Natural killer cell (primary cell): Measurements from ENCODE around the gene HOXD10. TPM values are rescaled to one million over a fixed set of nuclear protein-coding genes. Genes with fewer than 3 reads are reported as not detected.

ENCODE experiments used
- ATAC-seq, 3 donors: fragments of 150-1000 bp in 2 of 3; fragments of 200-7000 bp in 1 of 3; cut with Tn5 transposase; 1 replicate in 1 of 3; 2 replicates in 2 of 3; pipeline ENCODE4 v1.10.0; 2021; ENCODE audit warnings: mild to moderate bottlenecking in 2 of 3, moderate library complexity in 2 of 3
- DNase-seq, 2 donors: peaks; one replicate each; pipeline versions ENCODE4 v3.0.0 to v3.0.0-alpha.2; 2013 to 2021; ENCODE audit warnings: mixed read lengths in 1 of 2
- H3K27ac ChIP-seq: one replicate; pipeline ENCODE4 v1.5.1; 2013; ENCODE audit warnings: mild to moderate bottlenecking, low read length
- H3K27me3 ChIP-seq: one replicate; pipeline ENCODE4 v1.6.1; 2013; ENCODE audit warnings: low read length; ENCODE audit not compliant: control insufficient read depth, insufficient read depth
- H3K36me3 ChIP-seq: one replicate; pipeline ENCODE4 v1.6.1; 2013; ENCODE audit warnings: low read length; ENCODE audit not compliant: control insufficient read depth, insufficient read depth
- H3K4me1 ChIP-seq: one replicate; pipeline ENCODE4 v1.6.1; 2013; ENCODE audit warnings: low read length; ENCODE audit not compliant: control insufficient read depth, insufficient read depth
- H3K4me3 ChIP-seq: one replicate; pipeline ENCODE4 v1.5.1; 2013; ENCODE audit warnings: low read length
- H3K9me3 ChIP-seq: one replicate; pipeline ENCODE4 v1.6.1; 2013; ENCODE audit warnings: low read length; ENCODE audit not compliant: control insufficient read depth, insufficient read depth
- H3K27ac Mint-ChIP-seq, 2 donors: one replicate each; pipeline ENCODE4 v1.8.0; 2022; ENCODE audit warnings: mild to moderate bottlenecking in 2 of 2, mixed read lengths in 2 of 2, moderate library complexity in 1 of 2
- H3K27me3 Mint-ChIP-seq, 2 donors: one replicate each; pipeline ENCODE4 v1.8.0; 2022; ENCODE audit warnings: low read depth in 2 of 2, mixed read lengths in 2 of 2
- H3K36me3 Mint-ChIP-seq: one replicate; pipeline ENCODE4 v1.8.0; 2022; ENCODE audit warnings: mixed read lengths
- H3K4me1 Mint-ChIP-seq, 2 donors: one replicate each; pipeline ENCODE4 v1.8.0; 2022; ENCODE audit warnings: mixed read lengths in 2 of 2
- H3K4me3 Mint-ChIP-seq: one replicate; pipeline ENCODE4 v1.8.0; 2022; ENCODE audit warnings: mild to moderate bottlenecking, moderate library complexity, mixed read lengths
- H3K9me3 Mint-ChIP-seq, 2 donors: one replicate each; pipeline ENCODE4 v1.8.0; 2022; ENCODE audit warnings: mixed read lengths in 2 of 2
- CTCF ChIP-seq: fragments of 200-600 bp; IDR thresholded peaks from one replicate; pipeline ENCODE4 v1.8.0; 2022; ENCODE audit warnings: antibody characterized with exemption
- WGBS: methylation state at CpG from one replicate; pipeline ENCODE4 v1.1.7; 2013; ENCODE audit warnings: missing lambda C conversion rate; ENCODE audit not compliant: insufficient coverage; 5-methylcytosine and 5-hydroxymethylcytosine counted together
- intact Hi-C: fragments of 100-400 bp; cut with micrococcal nuclease; formaldehyde crosslinking; loops from one replicate; pipeline ENCODE4 v1.14.2; 2022
- total RNA-seq, 4 donors: library from RNA; stranded (reverse); fragments of 120-200 nt in 1 of 4; gene quantifications; one replicate each; pipeline versions ENCODE4 v1.2.3 to v1.2.4, GENCODE V29; 2013 to 2022

Gene HOXD10
- total RNA-seq, 3 donors from 2014 or later (not counting 1 experiment from before 2014, with no cell fraction given), result not detected

GRCh38 chr2:176167398-176167797 lies 50.8 kb downstream of the HOXD10 start:
- ATAC-seq (no peak), DNase-seq (no peak)
- intact Hi-C loops, result no loop called here
- whole genome bisulfite sequencing, result 88% methylated on average over 1 of the region's 1 CpG
- Histone ChIP-seq H3K27me3 (peaks cover 62% of the 10 kb centered on the region), H3K4me3 (no peak overlapping the region), H3K36me3 (no peaks in the 10 kb centered on the region), H3K27ac (no peak overlapping the region), H3K4me1 (no peaks in the 10 kb centered on the region), H3K9me3 (peaks cover 7% of the 10 kb centered on the region)
- peaks cover 0 to 2% of the 10 kb centered on the region in 2 donors for H3K9me3 Mint-ChIP-seq
- peaks cover 14% of the 10 kb centered on the region for H3K36me3 Mint-ChIP-seq
- peaks cover 0 to 8% of the 10 kb centered on the region in 2 donors for H3K4me1 Mint-ChIP-seq
- H3K27me3 Mint-ChIP-seq, result peaks cover 62 to 68% of the 10 kb centered on the region in 2 donors
- TF ChIP-seq CTCF, result no peak
- no peak overlapping the region for H3K27ac Mint-ChIP-seq
- H3K4me3 Mint-ChIP-seq, result no peak overlapping the region

- peaks cover 67% of the 10 kb centered on the region in 2 donors for H3K27me3 Mint-ChIP-seq
- Histone ChIP-seq H3K4me1 (no peaks in the 10 kb centered on the region), H3K27me3 (peaks cover 61% of the 10 kb centered on the region), H3K36me3 (no peaks in the 10 kb centered on the region), H3K27ac (no peak overlapping the region), H3K4me3 (no peak overlapping the region), H3K9me3 (peaks cover 3% of the 10 kb centered on the region)
- no peak for TF ChIP-seq CTCF
- H3K27ac Mint-ChIP-seq, result no peak overlapping the region
- DNase-seq (no peak), ATAC-seq (no peak)
- intact Hi-C loops, result no loop called here
- H3K4me1 Mint-ChIP-seq, result peaks cover 0 to 2% of the 10 kb centered on the region in 2 donors
- H3K9me3 Mint-ChIP-seq, result peaks cover 0 to under 1% of the 10 kb centered on the region in 2 donors
- WGBS, result 66% methylated on average over 5 of the region's 5 CpGs
- no peak overlapping the region for H3K4me3 Mint-ChIP-seq
- H3K36me3 Mint-ChIP-seq, result peaks cover 8% of the 10 kb centered on the region
These were observed 52.6 kb downstream of the HOXD10 start for GRCh38 chr2:176169181-176169580.

Other genes with a start within 250 kb of the HOXD10 start
- gene LNPK, start 114.5 kb upstream of the HOXD10 start, total RNA-seq, result 10 to 100 TPM; 23.9 to 29.9 (median 29.1) TPM
- gene EVX2, start 32.8 kb upstream of the HOXD10 start, total RNA-seq, result not detected
- gene HOXD13, start 24.1 kb upstream of the HOXD10 start, total RNA-seq, result not detected
- gene HOXD12, start 17.0 kb upstream of the HOXD10 start, total RNA-seq, result not detected
- not detected for gene HOXD11, start 9.5 kb upstream of the HOXD10 start, total RNA-seq
- not detected for gene HOXD9, start 5.9 kb downstream of the HOXD10 start, total RNA-seq
- gene HOXD8, start 12.9 kb downstream of the HOXD10 start, total RNA-seq, result not detected
- not detected for gene HOXD4, start 34.8 kb downstream of the HOXD10 start, total RNA-seq
- not detected for gene HOXD3, start 40.5 kb downstream of the HOXD10 start, total RNA-seq
- gene HOXD1, start 71.9 kb downstream of the HOXD10 start, total RNA-seq, result under 1 TPM in 1 of 3 donors, not detected in 2; 0.12 TPM
- 1 to 10 TPM; 3.8 to 8.7 (median 7.7) TPM for gene MTX2, start 152.7 kb downstream of the HOXD10 start, total RNA-seq